Neutrophil (primary cell): ENCODE measurements around the gene PRRX2.

Experiments used
- H3K27ac ChIP-seq: fragments of 200-600 bp; sonication (generic); 2 replicates; pipeline ENCODE4 v1.5.1; 2016; ENCODE audit warnings: mild to moderate bottlenecking, moderate library complexity
- H3K27me3 ChIP-seq: fragments of 200-600 bp; sonication (generic); 2 replicates; pipeline ENCODE4 v1.6.0; 2016; ENCODE audit warnings: mild to moderate bottlenecking
- H3K36me3 ChIP-seq: fragments of 200-600 bp; sonication (generic); 2 replicates; pipeline ENCODE4 v1.5.1; 2017
- H3K4me1 ChIP-seq, 2 experiments: fragments of 200-600 bp in 1 of 2; sonication (generic) in 1 of 2; 1 replicate in 1 of 2; 2 replicates in 1 of 2; pipeline versions ENCODE4 v1.5.1 to v1.6.1; 2013 to 2016; ENCODE audit warnings: low read depth in 1 of 2, low read length in 1 of 2, mild to moderate bottlenecking in 1 of 2, moderate library complexity in 1 of 2; ENCODE audit not compliant: control insufficient read depth in 1 of 2, insufficient read depth in 1 of 2
- H3K4me3 ChIP-seq, 2 experiments: fragments of 200-600 bp in 1 of 2; sonication (generic) in 1 of 2; 1 replicate in 1 of 2; 2 replicates in 1 of 2; pipeline ENCODE4 v1.5.1; 2013 to 2016; ENCODE audit warnings: low read depth in 1 of 2, low read length in 1 of 2, mild to moderate bottlenecking in 1 of 2, moderate library complexity in 1 of 2
- H3K9me3 ChIP-seq: fragments of 200-600 bp; sonication (generic); 2 replicates; pipeline ENCODE4 v1.5.1; 2016
- CTCF ChIP-seq: fragments of 200-600 bp; sonication (generic); IDR thresholded peaks from 2 replicates; pipeline ENCODE4 v1.5.1; 2016; ENCODE audit warnings: antibody characterized with exemption

PRRX2 gene

DNA sequence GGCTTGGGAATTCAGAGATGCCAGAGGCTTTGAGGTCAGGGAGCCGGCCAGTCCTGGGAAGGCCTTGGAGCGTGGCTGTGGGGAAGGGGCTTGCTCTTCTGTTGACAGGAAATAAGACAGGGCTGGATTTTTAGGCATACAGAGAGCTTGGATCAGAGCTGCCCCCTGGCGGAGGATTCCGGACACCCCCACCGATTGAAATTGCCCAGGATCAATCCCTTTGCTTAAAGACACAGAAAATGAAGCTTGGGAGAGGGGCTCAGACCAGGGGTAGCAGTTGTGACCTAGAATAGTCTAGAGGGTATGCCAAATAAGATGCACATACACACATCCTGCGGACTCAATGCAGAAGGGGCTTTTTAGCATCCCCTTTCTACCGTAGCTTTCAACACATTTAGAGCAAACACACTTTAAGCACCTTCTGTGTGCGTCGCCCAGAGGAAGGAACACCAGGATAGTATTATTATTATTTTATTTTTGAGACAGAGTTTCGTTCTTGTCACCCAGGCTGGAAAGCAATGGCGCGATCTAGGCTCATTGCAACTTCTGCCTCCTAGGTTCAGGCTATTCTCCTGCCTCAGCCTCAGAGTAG, 41.2 kb upstream of the PRRX2 start:
- peak; percentile 62 for TF ChIP-seq CTCF
- peak overlapping the region; percentile 80 to 93 for H3K4me3 ChIP-seq
- H3K27ac ChIP-seq, result peak overlapping the region; percentile 97
- H3K4me1 ChIP-seq, result peaks cover 59 to 63% of the 10 kb centered on the region in 2 experiments
- H3K27me3 ChIP-seq, result peaks cover 27% of the 10 kb centered on the region
- no peaks in the 10 kb centered on the region for H3K9me3 ChIP-seq
- H3K36me3 ChIP-seq, result no peaks in the 10 kb centered on the region

GRCh38 chr9:129624947-129625346, 40.5 kb upstream of the PRRX2 start:
- H3K27ac ChIP-seq, result peak overlapping the region; percentile 97
- H3K4me3 ChIP-seq, result peak overlapping the region; percentile 80 to 93
- H3K4me1 ChIP-seq, result peaks cover 61 to 65% of the 10 kb centered on the region in 2 experiments
- no peak for TF ChIP-seq CTCF
- H3K9me3 ChIP-seq, result no peaks in the 10 kb centered on the region
- peaks cover 20% of the 10 kb centered on the region for H3K27me3 ChIP-seq
- H3K36me3 ChIP-seq, result no peaks in the 10 kb centered on the region

DNA sequence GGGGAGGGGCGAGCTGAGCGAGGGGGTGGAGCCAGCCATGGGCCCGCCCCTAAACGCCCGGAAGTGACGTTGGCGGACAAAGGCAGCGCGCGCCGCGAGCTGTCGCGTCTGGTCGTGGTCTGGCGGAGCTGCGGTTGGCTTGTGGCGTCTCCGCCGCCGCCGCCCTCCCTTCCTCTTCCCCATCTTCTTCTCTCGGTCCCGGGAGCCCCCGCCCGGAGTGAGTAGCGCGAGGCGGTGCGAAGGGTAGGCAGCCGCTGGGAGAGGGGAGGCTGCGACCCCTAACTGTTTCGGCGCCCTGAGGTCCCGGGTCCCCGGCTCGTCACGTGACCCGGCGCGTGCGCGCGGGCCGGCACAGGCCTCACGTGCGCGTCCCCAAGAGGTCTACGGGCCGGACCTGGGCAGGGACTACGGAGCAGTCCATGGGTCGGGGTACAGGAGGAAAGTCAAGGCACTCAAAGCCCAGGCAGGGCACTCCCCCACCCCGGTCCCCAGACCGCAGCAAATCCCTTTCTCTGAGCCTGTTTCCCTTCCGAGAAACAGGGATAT, 39.3 kb upstream of the PRRX2 start, which contains the start of gene NTMT1:
Gene NTMT1 (plus strand): TSS at position 85 of the 546 bp plus-strand sequence. CDS start 6,541 bp downstream, outside the sequence.
- Histone ChIP-seq H3K9me3 (no peaks in the 10 kb centered on the region), H3K27ac (peak within 1 kb of the TSS; percentile 97), H3K36me3 (no peaks in the 10 kb centered on the region), H3K4me1 (peaks cover 55% of the 10 kb centered on the region in 2 experiments), H3K4me3 (peak within 1 kb of the TSS; percentile 80 to 93), H3K27me3 (peaks cover 8% of the 10 kb centered on the region)
- peak; percentile 39 for TF ChIP-seq CTCF

DNA sequence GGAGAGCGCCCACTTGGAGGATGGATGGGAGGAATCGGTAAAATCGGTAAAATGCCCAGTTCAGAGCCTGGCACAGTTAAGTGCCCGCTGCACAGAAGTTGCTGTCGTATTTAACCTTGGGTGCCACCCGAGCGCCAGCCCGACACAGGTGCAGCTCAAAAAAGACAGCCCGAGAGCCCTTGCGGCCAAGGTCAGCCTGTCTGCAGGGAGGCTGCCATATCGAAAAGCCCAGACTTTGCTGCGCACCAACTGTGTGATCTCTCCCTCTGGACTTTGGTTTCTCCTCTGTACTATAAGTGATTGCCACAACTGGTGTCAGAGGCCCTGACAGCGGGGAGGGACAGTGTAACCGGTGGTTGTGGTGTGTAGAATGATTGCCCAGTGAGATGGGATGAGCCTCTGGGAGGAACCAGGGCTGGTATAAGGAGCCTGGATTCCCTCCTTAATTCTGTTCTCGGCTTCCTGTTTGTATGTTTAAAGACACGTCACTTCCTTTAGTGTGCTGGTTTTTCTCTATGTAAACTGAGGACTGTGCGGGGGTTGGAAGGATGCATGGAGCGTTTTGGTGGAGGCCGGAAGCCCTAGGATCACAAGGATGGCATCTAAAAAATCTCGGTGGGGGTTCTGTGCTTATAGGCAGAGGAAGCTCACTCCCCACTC, 38.7 kb upstream of the PRRX2 start:
- TF ChIP-seq CTCF, result no peak
- peaks cover 2% of the 10 kb centered on the region for H3K27me3 ChIP-seq
- H3K9me3 ChIP-seq, result no peaks in the 10 kb centered on the region
- H3K4me1 ChIP-seq, result peaks cover 55% of the 10 kb centered on the region in 2 experiments
- peak overlapping the region; percentile 80 to 93 for H3K4me3 ChIP-seq
- peaks cover 4% of the 10 kb centered on the region for H3K36me3 ChIP-seq
- peak overlapping the region; percentile 97 for H3K27ac ChIP-seq

DNA sequence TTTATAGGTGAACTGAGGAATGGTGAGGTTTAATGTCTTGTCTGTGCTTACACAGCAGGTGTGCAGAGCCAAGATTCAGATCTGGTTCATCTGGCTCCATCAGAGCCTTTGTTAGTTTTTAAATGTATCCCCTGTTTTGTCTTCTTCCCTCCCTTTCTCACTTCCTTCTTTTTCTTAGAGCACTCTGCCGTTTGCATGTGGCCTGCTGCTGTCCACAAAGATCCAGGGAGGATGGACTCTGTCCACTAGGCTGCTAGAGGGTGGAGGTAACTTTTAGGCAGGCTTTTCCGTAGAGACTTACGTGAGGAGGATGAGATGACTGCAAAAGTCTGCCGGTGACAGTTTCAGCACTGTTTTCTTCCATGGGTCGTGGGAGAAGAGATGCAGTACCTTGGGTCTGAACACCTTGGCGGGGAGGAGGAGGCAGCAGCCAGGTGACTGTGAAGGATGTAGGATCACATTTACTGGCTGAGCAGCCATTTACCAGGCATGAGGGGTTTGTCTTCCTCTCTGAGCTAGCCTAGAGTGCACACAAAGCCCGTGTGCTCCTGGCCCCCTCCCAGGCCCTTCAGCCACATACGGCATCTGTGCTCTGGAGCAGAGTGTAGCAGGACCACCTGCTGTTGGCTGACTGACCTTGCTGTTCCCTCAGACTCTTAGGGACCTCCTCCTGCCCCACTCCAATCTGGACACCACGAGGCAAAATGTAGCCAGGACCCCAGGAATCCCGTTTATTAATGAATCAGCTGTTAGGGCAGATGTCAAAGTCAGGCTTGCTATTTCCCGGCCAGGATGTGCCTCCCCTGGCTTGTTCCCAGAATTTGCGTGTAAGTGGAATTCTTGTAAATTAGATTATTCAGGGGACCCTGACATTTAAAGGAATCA, 37.6 kb upstream of the PRRX2 start:
- Histone ChIP-seq H3K9me3 (no peaks in the 10 kb centered on the region), H3K27ac (peak overlapping the region; percentile 97), H3K4me3 (peak overlapping the region in 1 of 2 experiments; percentile 80), H3K4me1 (peaks cover 55% of the 10 kb centered on the region in 2 experiments), H3K36me3 (peaks cover 9% of the 10 kb centered on the region), H3K27me3 (no peaks in the 10 kb centered on the region)
- no peak for TF ChIP-seq CTCF
